ENCODE data around the gene RHBDF1.

Gene RHBDF1

DNA sequence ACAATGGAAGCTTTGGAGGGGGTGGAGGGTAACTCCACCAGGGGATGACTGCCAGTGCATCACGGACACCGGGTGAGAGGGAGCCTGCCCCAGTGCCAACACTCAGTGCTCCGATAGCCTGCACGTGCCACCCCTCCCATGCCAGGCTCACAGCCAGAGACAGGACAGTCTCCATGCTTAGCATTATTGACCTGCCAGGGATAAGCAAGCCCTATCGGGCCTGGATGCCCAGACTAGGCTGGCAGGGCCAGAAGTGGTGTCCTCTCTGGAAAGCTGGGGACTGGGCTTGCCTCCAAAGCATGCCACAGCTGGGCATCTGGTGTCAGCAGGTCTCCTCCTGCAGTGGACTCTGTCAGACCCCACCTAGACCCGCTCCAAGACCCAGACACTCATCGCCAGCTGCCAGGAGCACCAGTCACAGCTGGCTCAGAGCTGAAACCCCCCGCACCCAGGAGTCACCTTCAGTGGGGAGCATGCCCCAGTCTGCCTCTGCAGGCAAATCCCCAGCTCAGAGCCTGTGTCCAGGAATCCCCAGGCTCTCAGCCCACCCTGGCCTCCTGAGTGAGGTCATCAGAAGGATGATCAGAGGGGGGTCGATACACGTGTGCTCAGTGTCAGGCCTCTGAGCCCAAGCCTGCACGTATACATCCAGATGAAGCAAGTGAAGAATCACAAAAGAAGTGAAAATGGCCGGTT lies 1.8 kb upstream of the RHBDF1 start:
- no peak for DNase-seq

DNA sequence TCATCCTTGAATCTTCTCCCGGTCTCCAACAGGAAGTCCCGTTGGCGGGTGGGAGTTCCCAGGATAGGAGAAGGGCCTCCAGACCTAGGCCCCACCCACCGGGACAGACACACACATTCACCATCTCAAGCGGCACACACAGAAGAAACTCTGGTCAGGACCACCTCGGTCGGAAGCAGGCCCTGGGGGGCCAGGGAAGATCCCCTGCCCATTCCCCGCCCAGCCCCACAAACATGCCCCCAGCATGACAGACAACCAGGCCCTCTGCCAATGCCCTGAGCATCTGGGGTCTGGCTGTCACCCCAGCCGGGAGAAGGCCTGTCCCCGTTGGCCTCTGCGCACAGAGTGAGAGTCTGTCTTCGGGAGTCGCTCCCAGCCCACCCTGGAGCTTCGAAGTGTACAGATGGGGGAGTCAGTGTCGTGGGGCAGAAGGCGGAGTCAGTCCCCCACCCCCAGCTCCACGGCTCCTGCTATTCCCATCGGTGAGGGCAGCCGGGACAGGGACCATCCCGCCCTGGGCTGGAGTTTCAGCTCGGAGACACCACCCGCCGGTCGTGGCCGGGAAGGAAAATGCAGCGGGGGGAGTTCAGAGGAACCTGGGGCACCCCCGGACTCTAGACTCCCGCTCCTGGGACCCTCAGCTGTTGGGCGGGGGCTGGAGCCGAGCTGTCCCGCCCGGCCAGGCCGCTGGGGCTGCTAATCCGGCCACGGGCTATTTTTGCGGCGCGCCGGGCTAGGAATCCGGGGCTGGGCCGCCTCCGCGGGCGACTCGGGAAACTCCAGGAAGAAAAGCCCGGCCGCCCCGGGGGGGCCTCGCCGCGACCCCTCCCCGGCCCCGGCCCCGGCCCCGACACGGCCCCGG lies 660 bp downstream of the RHBDF1 start:
- no peak for DNase-seq

DNA sequence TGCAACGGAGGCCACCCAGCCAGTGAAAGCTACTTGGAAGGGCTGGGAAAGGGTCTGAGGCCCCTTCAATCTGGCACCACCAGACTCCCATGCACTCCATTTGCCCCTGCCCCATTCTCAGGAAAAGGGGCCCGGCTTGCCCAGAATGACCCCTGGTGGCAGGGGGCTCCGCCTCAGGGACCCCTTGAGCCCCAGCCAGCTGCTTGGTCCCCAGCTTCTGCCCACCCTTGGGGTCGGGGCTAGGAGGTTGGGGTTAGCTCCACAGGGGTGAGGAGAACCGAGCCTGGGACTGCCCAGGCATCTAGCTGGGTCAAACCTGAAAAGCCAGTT lies 1.3 kb downstream of the RHBDF1 start:
- no peak for DNase-seq

DNA sequence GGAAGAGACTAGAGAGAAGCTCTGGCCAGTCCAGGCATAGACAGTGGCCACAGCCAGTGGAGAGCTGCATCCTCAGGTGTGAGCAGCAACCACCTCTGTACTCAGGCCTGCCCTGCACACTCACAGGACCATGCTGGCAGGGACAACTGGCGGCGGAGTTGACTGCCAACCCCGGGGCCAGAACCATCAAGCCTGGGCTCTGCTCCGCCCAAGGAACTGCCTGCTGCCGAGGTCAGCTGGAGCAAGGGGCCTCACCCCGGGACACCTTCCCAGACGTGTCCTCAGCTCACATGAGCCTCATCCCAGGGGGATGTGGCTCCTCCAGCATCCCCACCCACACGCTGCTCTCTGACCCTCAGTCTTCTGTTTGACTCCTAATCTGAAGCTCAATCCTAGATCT lies 3.2 kb downstream of the RHBDF1 start:
- DNase-seq: no peak

DNA sequence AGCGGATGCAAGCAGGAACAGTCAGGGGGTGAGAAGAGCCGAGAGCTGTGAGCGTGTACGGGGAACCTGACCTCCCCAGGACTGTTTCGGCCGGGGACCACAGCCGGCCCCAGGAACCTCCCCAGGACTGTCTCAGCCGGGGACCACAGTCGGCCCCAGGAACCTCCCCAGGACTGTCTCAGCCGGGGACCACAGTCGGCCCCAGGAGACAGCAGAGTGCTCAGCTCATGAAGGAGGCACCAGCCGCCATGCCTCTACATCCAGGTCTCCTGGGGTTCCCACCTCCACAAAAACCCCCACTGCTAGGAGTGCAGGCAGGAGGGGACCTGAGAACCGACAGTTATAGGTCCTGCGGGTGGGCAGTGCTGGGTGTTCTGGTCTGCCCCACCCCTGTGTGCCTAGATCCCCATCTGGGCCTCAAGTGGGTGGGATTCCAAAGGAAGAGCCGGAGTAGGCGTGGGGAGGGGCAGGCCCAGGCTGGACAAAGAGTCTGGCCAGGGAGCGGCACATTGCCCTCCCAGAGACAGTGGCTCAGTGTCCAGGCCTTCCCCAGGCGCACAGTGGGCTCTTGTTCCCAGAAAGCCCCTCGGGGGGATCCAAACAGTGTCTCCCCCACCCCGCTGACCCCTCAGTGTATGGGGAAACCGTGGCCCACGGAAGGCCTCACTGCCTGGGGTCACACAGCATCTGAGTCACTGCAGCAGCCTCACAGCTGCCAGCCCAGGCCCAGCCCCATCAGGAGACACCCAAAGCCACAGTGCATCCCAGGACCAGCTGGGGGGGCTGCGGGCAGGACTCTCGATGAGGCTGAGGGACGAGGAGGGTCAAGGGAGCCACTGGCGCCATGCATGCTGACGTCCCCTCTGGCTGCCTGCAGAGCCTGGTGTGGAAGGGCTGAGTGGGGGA lies 4.3 kb downstream of the RHBDF1 start:
- no peak for DNase-seq

DNA sequence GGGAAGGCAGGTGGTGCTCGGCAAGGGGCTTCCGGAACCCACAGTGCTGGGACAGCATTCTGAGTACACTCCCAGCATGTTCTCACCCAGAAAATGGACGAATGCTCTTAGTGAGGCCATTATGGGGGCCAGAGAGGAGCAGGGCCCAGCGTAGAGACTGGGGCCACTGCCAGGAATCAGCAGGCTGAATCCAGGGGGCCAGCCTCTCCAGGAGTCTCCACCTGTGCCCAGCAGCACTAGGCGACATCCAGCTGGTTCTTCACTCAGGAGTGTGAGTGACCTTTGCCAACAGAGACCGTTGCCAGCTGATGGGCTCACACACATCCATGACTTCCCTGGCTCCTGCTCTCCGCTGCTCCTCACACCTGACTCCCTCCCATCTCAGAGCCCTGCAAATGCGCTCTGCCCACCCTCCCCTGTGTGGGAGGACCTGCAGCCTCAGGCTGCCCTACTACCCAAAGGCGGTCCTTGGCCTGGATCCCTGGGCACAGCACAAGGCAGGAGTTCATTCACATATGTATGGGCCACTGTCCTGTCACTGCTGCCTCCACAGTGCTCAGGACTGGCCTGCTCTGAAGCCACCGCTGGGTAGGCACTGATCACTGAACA lies 5.1 kb downstream of the RHBDF1 start:
- no peak for DNase-seq

DNA sequence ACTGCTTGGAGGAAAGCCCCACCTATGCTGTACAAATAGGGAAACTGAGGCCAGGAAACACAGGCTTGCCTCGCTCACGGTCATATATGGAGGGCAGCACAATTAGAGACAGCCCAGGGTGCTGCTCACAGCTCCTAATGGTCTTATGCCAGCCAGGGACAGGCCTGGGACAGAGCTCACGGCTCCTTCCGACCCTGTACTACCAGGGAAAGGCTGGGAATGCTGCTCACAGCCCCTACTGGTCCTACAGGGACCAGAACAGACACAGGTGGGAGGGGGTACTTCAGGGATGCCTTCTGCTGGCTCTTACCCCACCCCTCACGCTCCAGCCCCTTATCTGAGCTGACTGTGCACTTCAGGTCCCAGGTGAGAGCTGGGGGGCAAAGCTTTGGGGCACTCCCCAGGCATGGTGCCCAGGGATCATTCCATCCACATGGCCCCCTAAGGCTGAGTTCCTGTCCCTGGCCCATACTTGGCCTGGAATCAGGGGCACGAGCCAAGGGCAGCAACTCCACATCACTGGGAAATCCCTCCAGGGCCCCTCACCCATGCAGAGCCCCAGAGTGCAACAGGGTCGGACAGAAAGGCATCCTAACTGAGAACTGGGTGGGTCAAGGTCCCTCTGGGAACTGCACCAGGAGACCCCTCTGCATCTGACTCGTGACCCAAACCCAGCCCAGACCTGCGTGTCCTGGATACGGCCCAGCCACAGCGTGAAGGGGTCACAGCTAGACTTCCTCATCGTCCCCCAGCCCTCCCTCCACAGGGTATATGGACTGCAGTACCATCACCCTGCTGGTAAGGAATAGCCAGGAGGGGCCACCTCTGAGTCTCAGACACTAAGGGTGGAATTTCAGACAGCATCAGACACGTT lies 5.9 kb downstream of the RHBDF1 start:
- no peak for DNase-seq

DNA sequence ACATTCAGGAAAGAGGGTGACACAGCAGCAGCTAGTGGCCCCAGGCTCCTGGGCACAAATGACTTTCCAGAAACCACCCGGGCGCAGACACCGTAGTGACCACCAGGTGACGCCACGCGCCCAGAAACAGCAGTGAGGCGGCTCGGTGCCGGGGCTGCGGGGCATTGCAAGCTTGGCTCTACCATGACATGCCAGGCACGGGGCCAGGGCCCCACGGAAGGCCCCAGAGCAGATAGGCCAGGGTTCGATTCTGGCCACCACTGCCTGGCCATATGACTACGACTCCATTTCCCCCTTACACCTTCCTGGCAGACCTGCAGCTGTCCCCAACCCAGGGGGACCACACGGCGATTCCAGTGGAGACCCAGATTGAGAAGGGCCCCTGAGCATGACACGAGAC lies 6.7 kb downstream of the RHBDF1 start:
- DNase-seq: peak; percentile 74

DNA sequence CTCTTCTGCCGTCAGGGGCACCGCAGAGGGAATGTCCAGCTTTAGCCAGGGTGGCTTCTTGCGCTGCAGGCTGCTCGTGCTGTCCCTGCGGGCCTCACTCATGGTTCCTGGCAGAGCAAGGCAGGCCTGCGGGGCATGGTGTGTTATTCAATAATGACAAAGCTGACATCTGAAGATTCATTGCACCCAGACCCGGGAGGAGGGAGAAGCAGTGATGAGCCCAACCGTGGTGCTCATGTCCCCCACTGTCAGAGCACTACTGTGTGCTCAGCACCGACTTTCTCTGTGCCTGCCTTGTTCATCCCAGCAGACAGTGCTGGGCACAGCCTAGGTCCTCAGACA lies 7.5 kb downstream of the RHBDF1 start:
- DNase-seq: no peak

DNA sequence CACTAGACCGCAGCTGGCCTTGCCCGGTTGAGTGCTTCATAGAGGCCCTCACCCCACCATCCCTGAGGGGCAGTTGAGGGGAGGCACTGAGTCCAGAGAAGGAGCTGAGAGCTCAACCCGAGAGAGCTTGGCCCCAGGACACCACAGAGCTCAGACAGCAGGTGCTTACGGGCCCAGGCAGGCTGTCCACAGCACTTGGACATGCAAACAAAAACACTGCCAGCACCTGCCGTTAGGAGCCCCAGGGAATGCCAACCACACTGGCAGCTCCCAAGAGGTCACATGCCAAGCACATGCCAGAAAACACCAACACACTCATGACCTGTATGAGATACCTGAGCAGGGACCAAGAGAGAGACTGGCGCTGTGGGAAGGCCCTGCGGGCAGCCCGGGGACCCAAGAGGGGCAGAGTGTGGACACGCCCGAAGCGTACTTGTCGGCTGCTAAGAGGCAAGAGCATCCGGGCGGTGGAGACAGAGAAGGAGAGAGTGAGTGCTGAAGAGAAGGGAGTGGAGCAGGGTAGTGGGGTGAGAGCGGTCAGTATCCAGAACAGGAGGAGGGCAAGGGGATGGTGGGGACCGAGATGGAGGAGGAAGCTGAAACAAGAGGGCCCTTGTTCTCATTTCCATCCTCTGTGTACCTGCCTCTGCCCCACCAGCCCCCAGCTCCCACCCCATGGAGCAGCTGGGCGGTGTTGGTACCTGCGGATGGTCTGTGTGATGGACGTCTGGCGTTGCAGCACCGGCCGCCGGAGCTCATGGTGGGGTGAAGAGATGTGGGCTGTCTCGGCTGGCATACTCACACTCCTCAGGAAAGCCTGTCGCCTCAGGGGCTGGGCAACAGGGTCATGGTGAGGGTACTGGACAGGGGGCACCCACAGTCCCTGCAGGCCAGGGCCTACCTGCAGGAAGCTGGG lies 8.2 kb downstream of the RHBDF1 start:
- no peak for DNase-seq

DNA sequence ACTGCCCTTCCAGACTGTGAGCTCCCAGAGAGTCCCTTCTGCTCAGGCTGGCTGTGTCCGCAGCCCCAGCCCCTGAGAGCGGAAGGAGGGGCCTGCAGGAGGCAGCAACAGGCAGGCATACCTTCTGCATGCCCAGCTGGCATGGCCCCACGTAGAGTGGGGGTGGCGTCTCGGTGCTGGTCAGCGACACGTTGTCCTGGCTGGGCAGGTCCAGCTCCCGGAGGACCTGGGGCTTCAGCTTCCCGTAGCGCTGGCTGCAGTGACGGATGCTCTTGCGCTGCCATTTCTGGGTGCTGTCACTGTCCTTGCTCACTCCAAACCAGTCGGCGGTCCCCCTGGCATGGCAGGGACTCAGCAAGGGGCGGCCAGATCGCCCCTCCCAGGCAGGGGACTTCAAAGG lies 9.0 kb downstream of the RHBDF1 start:
- no peak for DNase-seq

DNA sequence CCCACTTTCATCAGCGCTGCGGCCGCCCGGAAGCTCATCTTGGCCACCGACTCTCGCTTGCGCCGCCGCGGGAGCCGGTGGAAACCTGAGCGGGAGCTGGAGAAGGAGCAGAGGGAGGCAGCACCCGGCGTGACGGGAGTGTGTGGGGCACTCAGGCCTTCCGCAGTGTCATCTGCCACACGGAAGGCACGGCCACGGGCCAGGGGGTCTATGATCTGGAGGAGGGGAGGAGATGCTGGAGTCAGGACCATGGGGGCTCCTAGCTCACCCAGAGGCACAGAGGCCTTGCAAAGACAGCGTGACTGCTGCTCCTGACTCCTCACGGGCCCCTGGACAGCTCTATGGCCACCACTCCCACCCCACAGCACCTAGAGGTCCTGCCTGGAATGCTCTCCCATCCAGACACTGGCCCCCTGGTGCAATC lies 9.5 kb downstream of the RHBDF1 start:
- DNase-seq: no peak

DNA sequence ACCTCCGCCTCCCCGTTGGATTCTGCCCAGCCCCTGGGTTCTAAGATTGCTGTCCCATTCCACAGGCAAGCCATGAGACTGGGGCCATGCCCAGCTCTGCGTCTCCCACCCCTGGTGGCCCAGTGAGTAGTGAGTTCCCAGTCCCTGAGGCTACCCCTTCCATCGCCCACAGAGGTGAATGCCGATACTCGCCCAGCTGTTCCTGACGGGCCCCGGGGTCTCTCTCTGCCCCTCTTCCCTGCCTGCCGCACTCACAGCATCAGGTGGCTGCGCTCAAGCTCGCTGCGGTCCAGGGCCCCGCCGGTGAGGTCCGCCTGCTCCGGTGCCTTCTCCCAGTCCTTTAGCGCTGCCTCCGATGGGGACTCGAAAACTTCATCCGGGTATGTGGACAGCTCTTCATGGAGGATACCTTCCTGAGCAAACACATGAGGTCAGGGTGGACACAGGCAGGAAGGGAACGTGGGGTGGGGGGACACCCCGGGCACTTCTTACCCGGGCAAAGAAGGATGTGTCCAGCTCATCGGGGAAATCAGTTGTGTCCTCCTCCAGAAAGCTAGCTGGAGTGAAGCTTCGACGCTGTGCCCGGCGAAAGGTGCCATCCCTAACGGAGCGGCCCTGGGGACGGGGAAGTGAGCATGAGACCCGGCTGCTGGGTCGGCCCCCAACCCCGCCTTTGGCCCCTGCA lies 10.0 kb downstream of the RHBDF1 start:
- DNase-seq: no peak

DNA sequence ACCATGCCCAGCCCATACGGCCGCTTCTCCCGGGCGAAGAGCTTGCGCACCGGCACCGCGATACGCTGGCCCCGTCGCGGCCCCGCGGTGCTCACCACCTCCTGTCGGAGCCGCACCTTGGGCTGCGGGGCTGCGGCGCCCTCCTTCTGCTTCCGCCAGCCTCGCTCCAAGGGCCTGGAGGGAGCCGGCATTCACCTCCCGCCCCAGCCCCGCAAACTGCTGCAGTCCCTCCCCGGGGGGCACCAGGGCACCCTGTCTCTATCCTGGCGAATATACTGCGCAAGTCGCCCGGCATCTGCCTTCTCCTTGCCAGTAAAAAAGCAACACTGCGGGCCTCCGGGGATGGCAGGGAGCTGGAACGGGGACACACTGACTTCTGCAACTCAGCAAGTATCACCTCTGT lies 10.6 kb downstream of the RHBDF1 start:
- DNase-seq: no peak

DNA sequence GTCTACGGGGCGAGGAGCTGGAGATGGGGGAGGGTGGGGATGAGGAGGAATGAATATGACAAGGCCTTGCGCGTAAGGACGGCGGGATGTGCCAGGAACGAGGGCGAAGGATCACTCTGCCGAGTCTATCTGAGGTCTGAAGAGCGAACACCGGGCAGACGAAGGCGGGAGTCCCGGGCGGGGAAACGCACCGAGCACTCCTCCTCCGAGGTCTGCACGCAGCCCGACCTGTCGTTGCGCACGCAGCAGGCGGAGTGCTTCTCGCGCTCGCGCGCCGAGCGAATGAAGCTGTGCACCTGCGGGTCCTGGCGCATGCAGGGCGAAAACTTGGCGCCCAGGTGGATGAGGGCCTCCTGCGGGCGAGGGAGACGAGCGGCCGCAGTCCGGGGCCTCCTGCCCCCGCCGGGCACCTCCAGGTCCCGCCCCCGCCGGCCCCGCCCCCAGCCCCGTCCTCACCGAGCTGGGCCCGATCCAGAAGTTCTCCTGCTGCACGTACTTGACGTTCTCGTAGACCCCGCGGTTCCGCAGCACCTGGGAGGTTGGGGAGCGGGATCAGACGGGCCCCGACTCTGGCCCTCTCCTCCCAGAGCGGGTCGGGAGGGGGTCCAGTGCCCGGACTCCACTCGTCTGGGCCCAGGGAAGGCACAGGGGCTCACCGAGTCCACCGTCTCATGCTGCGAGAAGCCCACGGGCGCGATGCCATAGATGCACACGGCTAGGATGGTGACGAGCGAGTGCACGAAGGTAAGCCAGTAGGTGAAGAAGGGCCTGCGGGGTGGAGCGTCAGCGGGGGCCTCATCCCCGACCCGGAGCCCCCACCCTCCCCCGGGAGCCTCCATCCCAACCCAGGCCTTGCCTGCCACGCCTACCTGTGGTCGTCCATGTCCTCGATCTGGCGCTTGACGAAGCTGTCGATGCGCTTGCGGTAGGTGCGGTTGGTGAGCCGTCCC lies 11.2 kb downstream of the RHBDF1 start:
- no peak for DNase-seq

DNA sequence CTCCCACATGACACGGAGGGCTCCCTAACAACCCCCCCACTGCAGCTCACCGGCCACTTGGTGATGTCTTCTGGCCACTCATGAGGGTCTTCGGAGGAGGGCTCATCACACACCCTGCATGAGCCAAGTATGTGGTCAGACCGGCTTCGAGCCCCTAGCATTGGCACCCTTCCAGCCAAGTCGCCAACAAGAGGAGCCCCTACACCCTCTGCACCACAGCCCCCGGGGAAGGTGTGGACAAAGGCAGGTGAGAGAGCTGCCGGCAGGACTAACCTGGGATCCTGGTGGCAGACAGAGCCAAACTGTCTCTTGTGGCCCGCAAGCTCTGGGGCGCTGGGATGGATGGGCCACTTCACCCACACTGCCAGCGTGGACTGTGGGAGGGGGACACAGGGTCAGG lies 12.3 kb downstream of the RHBDF1 start:
- DNase-seq: no peak

DNA sequence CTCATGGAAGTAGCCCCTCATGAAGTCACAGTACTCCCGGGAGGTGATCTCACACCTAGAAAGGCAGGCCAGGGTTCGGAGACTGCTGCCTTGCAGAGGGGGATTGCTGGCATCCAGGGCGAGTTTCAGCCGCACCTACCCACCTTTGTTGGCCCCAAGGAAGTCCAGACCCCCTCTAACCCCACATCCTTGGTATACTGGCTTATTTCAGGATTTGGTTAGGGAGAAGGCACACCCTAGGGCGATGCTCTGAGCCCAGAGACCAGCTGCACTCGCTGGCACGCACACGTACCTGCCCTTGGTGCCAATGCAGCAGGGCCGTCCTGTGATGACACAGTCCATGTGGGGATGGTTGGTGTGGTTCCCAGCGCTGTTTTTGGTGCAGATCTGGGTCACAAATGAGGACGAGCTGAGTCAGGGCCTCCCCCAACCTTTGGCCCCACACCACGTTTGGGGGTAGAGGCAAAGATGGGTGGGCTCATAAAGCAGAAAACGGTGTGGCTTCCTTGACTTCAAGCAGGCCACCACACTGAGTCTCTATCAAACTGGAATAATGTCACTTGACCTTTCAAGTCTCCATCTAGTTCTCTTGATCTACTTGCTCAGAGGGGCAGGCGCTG lies 12.9 kb downstream of the RHBDF1 start:
- DNase-seq: no peak

All from T-helper 9 cell (primary cell).